Endothelial cell of hepatic sinusoid (primary cell): ENCODE measurements around the gene LRP2.
"Not testable (repeated sequence)": the region's sequence is repeated elsewhere in the genome, so short reads cannot be mapped to it uniquely, and the experiment has no call there.

ENCODE experiments used
- in situ Hi-C: cut with HindIII; loops from 2 replicates; pipeline ENCODE4 v1.10.0; 2017; ENCODE audit warnings: low sequenced_read_pairs

LRP2 gene

GRCh38 chr2:169178804-169179390 is 183.4 kb downstream of the LRP2 start:
- in situ Hi-C loops, result no loop called here

GRCh38 chr2:169178364-169178763 is 184.0 kb downstream of the LRP2 start:
- in situ Hi-C loops, result no loop called here

GRCh38 chr2:169175112-169175511 is 187.2 kb downstream of the LRP2 start:
- in situ Hi-C loops, result no loop called here

GRCh38 chr2:169173876-169174275 is 188.5 kb downstream of the LRP2 start:
- in situ Hi-C loops, result no loop called here

GRCh38 chr2:169172914-169173313 is 189.4 kb downstream of the LRP2 start:
- in situ Hi-C loops, result no loop called here

GRCh38 chr2:169172151-169172735 is 190.1 kb downstream of the LRP2 start:
- in situ Hi-C loops, result no loop called here

- in situ Hi-C loops, result loop anchor here (5.0 kb wide), 1 partner anchor 37 kb away; no protein-coding TSS in a partner anchor
These were observed 196.5 kb downstream of the LRP2 start for GRCh38 chr2:169165791-169166190.

GRCh38 chr2:169164311-169164710 is 198.0 kb downstream of the LRP2 start:
- in situ Hi-C loops, result no loop called here

- in situ Hi-C loops, result no loop called here
These were observed 199.7 kb downstream of the LRP2 start for GRCh38 chr2:169162613-169163012.

- in situ Hi-C loops, result no loop called here
These were observed 201.3 kb downstream of the LRP2 start for GRCh38 chr2:169160926-169161481.

GRCh38 chr2:169159686-169160085 is 202.6 kb downstream of the LRP2 start:
- in situ Hi-C loops, result no loop called here

- in situ Hi-C loops, result no loop called here
These were observed 203.5 kb downstream of the LRP2 start for GRCh38 chr2:169158874-169159273.

GRCh38 chr2:169146220-169146619 is 216.1 kb downstream of the LRP2 start:
- in situ Hi-C loops, result no loop called here

GRCh38 chr2:169143998-169144397 is 218.3 kb downstream of the LRP2 start:
- in situ Hi-C loops, result no loop called here

- in situ Hi-C loops, result no loop called here
These were observed 220.5 kb downstream of the LRP2 start for GRCh38 chr2:169141713-169142352.

- in situ Hi-C loops, result no loop called here
These were observed 222.2 kb downstream of the LRP2 start for GRCh38 chr2:169139993-169140767.

GRCh38 chr2:169139145-169139544 is 223.2 kb downstream of the LRP2 start:
- in situ Hi-C loops, result no loop called here

- in situ Hi-C loops, result no loop called here
These were observed 224.4 kb downstream of the LRP2 start for GRCh38 chr2:169137924-169138323.

- in situ Hi-C loops, result no loop called here
These were observed 225.3 kb downstream of the LRP2 start for GRCh38 chr2:169136885-169137534.

GRCh38 chr2:169136428-169136827 is 225.9 kb downstream of the LRP2 start:
- in situ Hi-C loops, result not testable (repeated sequence)

- in situ Hi-C loops, result not testable (repeated sequence)
These were observed 228.1 kb downstream of the LRP2 start for GRCh38 chr2:169134272-169134671.
